HG02885 (cell line): ENCODE results near the gene MARCKS.
"Not testable (repeated sequence)": the region's sequence is repeated elsewhere in the genome, so short reads cannot be mapped to it uniquely, and the experiment has no call there.

Experiments used
- ATAC-seq: cut with Tn5 transposase; IDR thresholded peaks from one replicate; pipeline ENCODE4 v1.9.1; 2021; ENCODE audit warnings: mild to moderate bottlenecking; ENCODE audit not compliant: unreplicated experiment, poor library complexity

MARCKS gene

GRCh38 chr6:113879186-113880096 is 22.3 kb downstream of the MARCKS start:
- peak; percentile 100 for ATAC-seq

- no peak for ATAC-seq
These were observed 24.4 kb downstream of the MARCKS start for GRCh38 chr6:113881478-113881980.

- no peak for ATAC-seq
These were observed 25.3 kb downstream of the MARCKS start for GRCh38 chr6:113882336-113883022.

GRCh38 chr6:113884011-113884410 is 26.9 kb downstream of the MARCKS start:
- no peak for ATAC-seq

- ATAC-seq, result no peak
These were observed 29.4 kb downstream of the MARCKS start for GRCh38 chr6:113886512-113886911.

- ATAC-seq, result no peak
These were observed 31.3 kb downstream of the MARCKS start for GRCh38 chr6:113888493-113888892.

GRCh38 chr6:113888956-113889630 is 31.9 kb downstream of the MARCKS start:
- no peak for ATAC-seq

- ATAC-seq, result no peak
These were observed 36.3 kb downstream of the MARCKS start for GRCh38 chr6:113893451-113893850.

GRCh38 chr6:113893866-113894265 is 36.7 kb downstream of the MARCKS start:
- no peak for ATAC-seq

GRCh38 chr6:113894712-113895674 is 37.8 kb downstream of the MARCKS start:
- ATAC-seq, result no peak

GRCh38 chr6:113901482-113901881 is 44.3 kb downstream of the MARCKS start:
- ATAC-seq, result no peak

GRCh38 chr6:113903666-113904330 is 46.7 kb downstream of the MARCKS start:
- no peak for ATAC-seq

GRCh38 chr6:113907102-113907815 is 50.1 kb downstream of the MARCKS start:
- no peak for ATAC-seq

GRCh38 chr6:113908801-113909200 is 51.7 kb downstream of the MARCKS start:
- ATAC-seq, result no peak

- peak; percentile 75 for ATAC-seq
These were observed 52.2 kb downstream of the MARCKS start for GRCh38 chr6:113909224-113909856.

GRCh38 chr6:113910285-113910684 is 53.1 kb downstream of the MARCKS start:
- not testable (repeated sequence) for ATAC-seq
